LNCaP clone FGC (cell line): Measurements from ENCODE around the gene CDK7.

Source experiments
- DNase-seq: peaks from one replicate; pipeline ENCODE4 v3.0.0-alpha.2; 2011; ENCODE audit warnings: low read depth
- H3K4me3 ChIP-seq: 2 replicates; pipeline ENCODE4 v1.5.1; 2011; ENCODE audit warnings: mild to moderate bottlenecking, low read depth, low read length, control low read depth
- CTCF ChIP-seq: IDR thresholded peaks from 2 replicates; pipeline ENCODE4 v1.5.1; 2012; ENCODE audit warnings: mild to moderate bottlenecking; ENCODE audit not compliant: control insufficient read depth, insufficient read depth; ENCODE audit errors: extremely low read depth

CDK7 gene

DNA sequence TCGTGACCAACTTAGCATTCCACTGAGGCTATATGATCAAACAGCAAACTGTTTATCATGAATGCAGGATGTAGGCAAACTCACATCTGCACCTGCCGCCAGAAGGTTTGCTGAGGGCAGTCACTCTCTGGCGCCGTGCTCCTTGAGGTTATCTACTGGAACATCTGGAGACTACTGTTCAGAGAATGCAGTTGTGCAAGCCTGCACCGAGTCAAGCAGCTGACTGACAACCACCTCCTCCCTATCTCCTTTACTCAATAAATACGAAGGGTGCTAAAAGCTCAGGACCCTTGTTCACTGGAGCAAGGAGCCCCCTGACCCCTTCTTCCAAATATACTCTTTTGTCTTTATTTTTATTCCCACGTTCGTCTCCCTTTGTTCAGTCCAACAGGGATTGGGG is 70.8 kb downstream of the CDK7 start:
- TF ChIP-seq CTCF = no peak
- DNase-seq = no peak
- H3K4me3 ChIP-seq = no peak overlapping the region

- DNase-seq = no peak
- no peak for TF ChIP-seq CTCF
- no peak overlapping the region for H3K4me3 ChIP-seq
These were observed 73.4 kb downstream of the CDK7 start for GRCh38 chr5:69308046-69308553.

DNA sequence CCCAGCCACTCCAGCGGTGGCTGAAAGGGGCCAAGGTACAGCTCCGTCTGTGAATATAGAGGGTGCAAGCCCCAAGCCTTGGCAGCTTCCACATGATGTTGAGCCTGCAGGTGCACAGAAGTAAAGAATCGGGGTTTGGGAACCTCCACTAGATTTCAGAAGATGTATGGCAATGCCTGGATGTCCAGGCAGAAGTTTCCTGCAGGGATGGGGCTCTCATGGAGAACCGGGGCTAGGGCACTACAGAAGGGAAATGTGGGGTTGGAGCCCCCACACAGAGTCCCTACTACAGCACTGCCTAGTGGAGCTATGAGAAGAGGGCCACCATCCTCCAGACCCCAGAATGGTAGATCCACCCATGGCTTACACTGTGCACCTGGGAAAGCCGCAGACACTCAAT is 74.7 kb downstream of the CDK7 start:
- DNase-seq = no peak
- H3K4me3 ChIP-seq = no peak overlapping the region
- no peak for TF ChIP-seq CTCF

- DNase-seq = no peak
- H3K4me3 ChIP-seq = no peak overlapping the region
- TF ChIP-seq CTCF = no peak
These were observed 77.9 kb downstream of the CDK7 start for GRCh38 chr5:69312459-69313160.

GRCh38 chr5:69313428-69313827 is 78.7 kb downstream of the CDK7 start:
- TF ChIP-seq CTCF = no peak
- DNase-seq = no peak

DNA sequence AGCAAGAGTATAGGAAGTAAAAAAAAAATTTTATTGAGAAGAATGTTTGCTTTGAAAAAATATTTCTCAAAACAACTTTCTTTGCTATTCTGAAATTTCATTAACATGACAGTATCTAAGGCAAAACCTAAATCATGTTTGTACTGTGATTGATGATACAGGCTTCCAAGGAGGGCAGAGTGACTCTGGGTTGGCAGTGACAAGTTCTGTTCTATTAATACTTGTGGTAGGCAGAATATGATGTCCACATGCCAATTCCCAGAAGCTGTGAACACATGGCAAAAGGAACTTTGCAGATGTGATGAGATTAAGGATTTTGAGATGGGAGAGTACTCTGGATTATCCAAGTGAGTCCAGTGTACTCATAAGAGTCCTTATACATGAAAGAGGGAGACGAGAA is 81.3 kb downstream of the CDK7 start:
- no peak for DNase-seq
- H3K4me3 ChIP-seq = no peak overlapping the region
- TF ChIP-seq CTCF = no peak

More at GRCh38 chr5:69313428-69313827, 78.7 kb downstream of the CDK7 start:
- H3K4me3 ChIP-seq = no peak overlapping the region

DNA sequence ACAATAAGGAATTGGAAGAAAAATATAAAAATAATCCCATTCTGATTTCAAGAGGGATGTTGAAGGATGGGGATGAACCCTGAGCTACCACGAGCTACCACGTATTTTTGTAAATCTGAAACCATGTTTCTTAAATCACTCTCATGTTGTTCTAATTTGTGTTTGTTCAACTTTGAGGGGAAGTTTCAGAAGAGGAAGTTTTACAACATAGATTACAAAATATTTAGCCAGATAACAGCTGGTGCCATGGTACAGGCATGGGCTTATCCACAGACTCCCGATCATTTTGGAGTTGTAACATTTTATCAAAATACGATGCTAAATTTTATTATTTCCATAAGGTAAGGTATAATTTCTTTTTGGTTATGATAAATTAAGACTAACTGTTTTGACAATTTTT is 82.7 kb downstream of the CDK7 start:
- TF ChIP-seq CTCF = no peak
- H3K4me3 ChIP-seq = no peak overlapping the region
- DNase-seq = no peak
